Stimulated activated CD4-positive, alpha-beta T cell treated with anti-CD3 and anti-CD28 coated beads, Interleukin-2, amount 100 ng/mL, for 48 hours (primary cell): ENCODE measurements around the gene ZXDC.

Source experiments
- DNase-seq, 2 donors: peaks; one replicate each; pipeline ENCODE4 v3.0.0-alpha.2; 2020

ZXDC gene

DNA sequence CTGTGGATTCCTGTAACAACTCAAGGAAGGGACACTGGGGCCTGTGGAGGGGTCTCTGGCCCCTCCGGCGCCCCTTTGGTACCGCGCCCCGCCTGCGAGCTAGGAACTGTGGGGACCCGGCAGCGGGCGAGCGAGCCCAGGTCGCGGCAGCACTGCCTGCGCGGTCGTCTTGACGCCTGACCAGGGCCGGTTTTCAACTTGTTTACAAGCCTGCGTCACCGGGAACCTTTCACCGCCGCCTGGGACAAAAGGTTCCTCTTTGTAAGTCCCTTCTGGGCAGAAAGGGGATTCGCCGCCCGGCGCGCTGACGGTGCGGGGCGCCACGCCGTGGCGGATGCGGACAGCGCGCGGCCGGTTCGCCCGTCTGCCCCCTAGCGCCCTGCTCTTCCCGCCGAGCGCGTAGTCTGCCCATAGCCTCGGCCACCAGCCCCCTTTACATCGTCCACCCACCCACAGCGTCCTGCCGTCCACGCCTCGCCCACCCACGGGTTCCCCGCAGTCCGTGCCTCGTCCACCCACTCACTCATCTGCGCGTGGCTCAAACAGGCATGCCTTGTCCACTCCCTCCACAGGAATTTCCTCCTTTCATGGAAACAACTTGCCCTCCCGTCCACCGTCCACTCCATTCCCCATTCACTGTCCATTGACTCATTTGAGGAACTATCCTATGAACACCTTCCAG is 86.4 kb downstream of the ZXDC start:
- peak; percentile 22 to 51 for DNase-seq
